ENCODE results near the gene ZNF345.

DNA sequence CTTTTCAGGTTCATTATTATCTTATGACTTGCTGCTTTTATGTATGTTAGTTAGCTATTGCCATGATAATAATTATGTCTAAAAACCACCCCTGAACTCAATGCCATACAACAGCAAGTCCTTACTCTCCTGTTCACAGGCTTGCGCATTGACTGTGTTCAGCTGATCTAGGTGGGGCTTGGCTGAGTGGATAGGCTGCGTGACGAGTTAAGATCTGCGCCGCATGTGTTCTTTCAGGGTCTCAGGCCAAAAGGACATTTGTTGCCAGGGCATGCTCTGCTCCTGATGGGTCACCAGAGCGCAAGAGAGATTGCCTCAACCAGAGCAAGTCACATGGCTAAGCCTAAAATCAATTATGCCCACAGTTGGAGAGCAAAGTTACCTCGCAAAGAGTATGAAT lies 66.3 kb downstream of the ZNF345 start:
- TF ChIP-seq, protein P1, sequence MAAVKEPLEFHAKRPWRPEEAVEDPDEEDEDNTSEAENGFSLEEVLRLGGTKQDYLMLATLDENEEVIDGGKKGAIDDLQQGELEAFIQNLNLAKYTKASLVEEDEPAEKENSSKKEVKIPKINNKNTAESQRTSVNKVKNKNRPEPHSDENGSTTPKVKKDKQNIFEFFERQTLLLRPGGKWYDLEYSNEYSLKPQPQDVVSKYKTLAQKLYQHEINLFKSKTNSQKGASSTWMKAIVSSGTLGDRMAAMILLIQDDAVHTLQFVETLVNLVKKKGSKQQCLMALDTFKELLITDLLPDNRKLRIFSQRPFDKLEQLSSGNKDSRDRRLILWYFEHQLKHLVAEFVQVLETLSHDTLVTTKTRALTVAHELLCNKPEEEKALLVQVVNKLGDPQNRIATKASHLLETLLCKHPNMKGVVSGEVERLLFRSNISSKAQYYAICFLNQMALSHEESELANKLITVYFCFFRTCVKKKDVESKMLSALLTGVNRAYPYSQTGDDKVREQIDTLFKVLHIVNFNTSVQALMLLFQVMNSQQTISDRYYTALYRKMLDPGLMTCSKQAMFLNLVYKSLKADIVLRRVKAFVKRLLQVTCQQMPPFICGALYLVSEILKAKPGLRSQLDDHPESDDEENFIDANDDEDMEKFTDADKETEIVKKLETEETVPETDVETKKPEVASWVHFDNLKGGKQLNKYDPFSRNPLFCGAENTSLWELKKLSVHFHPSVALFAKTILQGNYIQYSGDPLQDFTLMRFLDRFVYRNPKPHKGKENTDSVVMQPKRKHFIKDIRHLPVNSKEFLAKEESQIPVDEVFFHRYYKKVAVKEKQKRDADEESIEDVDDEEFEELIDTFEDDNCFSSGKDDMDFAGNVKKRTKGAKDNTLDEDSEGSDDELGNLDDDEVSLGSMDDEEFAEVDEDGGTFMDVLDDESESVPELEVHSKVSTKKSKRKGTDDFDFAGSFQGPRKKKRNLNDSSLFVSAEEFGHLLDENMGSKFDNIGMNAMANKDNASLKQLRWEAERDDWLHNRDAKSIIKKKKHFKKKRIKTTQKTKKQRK (IDR thresholded peaks at IDR 0.05; ENCODE audit: low read depth, low read length): no peak
- TF ChIP-seq POLR2A (IDR thresholded peaks at IDR 0.05; ENCODE audit: low read depth, low read length) (no peak), IKZF2 (IDR thresholded peaks at IDR 0.05) (no peak), FOXK2 (IDR thresholded peaks at IDR 0.05) (no peak), RAD51 (IDR thresholded peaks at IDR 0.05) (no peak)
- TF ChIP-seq, protein P2, sequence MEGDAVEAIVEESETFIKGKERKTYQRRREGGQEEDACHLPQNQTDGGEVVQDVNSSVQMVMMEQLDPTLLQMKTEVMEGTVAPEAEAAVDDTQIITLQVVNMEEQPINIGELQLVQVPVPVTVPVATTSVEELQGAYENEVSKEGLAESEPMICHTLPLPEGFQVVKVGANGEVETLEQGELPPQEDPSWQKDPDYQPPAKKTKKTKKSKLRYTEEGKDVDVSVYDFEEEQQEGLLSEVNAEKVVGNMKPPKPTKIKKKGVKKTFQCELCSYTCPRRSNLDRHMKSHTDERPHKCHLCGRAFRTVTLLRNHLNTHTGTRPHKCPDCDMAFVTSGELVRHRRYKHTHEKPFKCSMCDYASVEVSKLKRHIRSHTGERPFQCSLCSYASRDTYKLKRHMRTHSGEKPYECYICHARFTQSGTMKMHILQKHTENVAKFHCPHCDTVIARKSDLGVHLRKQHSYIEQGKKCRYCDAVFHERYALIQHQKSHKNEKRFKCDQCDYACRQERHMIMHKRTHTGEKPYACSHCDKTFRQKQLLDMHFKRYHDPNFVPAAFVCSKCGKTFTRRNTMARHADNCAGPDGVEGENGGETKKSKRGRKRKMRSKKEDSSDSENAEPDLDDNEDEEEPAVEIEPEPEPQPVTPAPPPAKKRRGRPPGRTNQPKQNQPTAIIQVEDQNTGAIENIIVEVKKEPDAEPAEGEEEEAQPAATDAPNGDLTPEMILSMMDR (IDR thresholded peaks at IDR 0.05 in 2 of 3, conservative IDR thresholded peaks at IDR 0.05 in 1 of 3; ENCODE audit: control insufficient read depth in 2 of 3, extremely low read depth in 1 of 3, insufficient read depth in 1 of 3, low read depth in 3 of 3, low read length in 3 of 3): no peak
